ENCODE results near the gene SIX1.

- TF ChIP-seq CTCF (IDR thresholded peaks at IDR 0.05) = no peak
- no peak for TF ChIP-seq POLR2AphosphoS5 (IDR thresholded peaks at IDR 0.05)
Measured at GRCh38 chr14:60658211-60658690, 9.0 kb upstream of the SIX1 start.

Measured in gastroesophageal sphincter (tissue), 3 donors.